H1 (cell line): ENCODE data around the gene SRMS.

Experiments
- CHD2 ChIP-seq: IDR thresholded peaks from 2 replicates; pipeline ENCODE4 v1.6.1; 2012; ENCODE audit warnings: low read length, improper control_type of control experiment
- CREB1 ChIP-seq: IDR thresholded peaks from 2 replicates; pipeline ENCODE4 v1.6.1; 2012; ENCODE audit warnings: inconsistent platforms
- EZH2 ChIP-seq: fragments of 200-600 bp; sonication (generic); IDR thresholded peaks from 2 replicates; pipeline ENCODE4 v1.7.1; 2012; ENCODE audit warnings: low read depth, mild to moderate bottlenecking, moderate library complexity, low read length, inconsistent platforms; ENCODE audit not compliant: severe bottlenecking
- GTF2F1 ChIP-seq: IDR thresholded peaks from 2 replicates; pipeline ENCODE4 v1.6.1; 2012; ENCODE audit warnings: low read depth, low read length, improper control_type of control experiment, borderline replicate concordance
- KDM1A ChIP-seq: fragments of 200-600, 300-600 bp; sonication (generic); IDR thresholded peaks from 2 replicates; pipeline ENCODE4 v1.7.1; 2016; ENCODE audit warnings: mild to moderate bottlenecking, low read length, borderline replicate concordance
- POLR2A ChIP-seq, 2 experiments: IDR thresholded peaks; 1 replicate in 1 of 2; 2 replicates in 1 of 2; pipeline ENCODE4 v1.6.1; 2011; ENCODE audit warnings: low read depth in 2 of 2, low read length in 2 of 2, mild to moderate bottlenecking in 2 of 2; ENCODE audit errors: control extremely low read depth in 1 of 2
- SP2 ChIP-seq: IDR thresholded peaks from 2 replicates; pipeline ENCODE4 v1.6.1; 2012; ENCODE audit warnings: mild to moderate bottlenecking, low read length, inconsistent platforms
- SP4 ChIP-seq: IDR thresholded peaks from 2 replicates; pipeline ENCODE4 v1.6.1; 2012; ENCODE audit warnings: low read length, inconsistent platforms
- TF ChIP-seq, protein P1 (sequence below), 3 experiments: IDR thresholded peaks; 1 replicate in 2 of 3; 2 replicates in 1 of 3; pipeline versions ENCODE4 v1.5.1 to v1.6.1; 2011; ENCODE audit warnings: low read length in 3 of 3, mild to moderate bottlenecking in 3 of 3, inconsistent platforms in 2 of 3, low read depth in 1 of 3, moderate library complexity in 1 of 3; ENCODE audit not compliant: insufficient read depth in 1 of 3; ENCODE audit errors: control extremely low read depth in 1 of 3
- TF ChIP-seq, protein P2 (sequence below): IDR thresholded peaks from 2 replicates; pipeline ENCODE4 v1.6.1; 2012; ENCODE audit warnings: inconsistent platforms

- no peak for TF ChIP-seq POLR2A (IDR thresholded peaks at IDR 0.05; ENCODE audit: control extremely low read depth in 1 of 2, low read depth in 2 of 2, low read length in 2 of 2)
- TF ChIP-seq, protein P1, sequence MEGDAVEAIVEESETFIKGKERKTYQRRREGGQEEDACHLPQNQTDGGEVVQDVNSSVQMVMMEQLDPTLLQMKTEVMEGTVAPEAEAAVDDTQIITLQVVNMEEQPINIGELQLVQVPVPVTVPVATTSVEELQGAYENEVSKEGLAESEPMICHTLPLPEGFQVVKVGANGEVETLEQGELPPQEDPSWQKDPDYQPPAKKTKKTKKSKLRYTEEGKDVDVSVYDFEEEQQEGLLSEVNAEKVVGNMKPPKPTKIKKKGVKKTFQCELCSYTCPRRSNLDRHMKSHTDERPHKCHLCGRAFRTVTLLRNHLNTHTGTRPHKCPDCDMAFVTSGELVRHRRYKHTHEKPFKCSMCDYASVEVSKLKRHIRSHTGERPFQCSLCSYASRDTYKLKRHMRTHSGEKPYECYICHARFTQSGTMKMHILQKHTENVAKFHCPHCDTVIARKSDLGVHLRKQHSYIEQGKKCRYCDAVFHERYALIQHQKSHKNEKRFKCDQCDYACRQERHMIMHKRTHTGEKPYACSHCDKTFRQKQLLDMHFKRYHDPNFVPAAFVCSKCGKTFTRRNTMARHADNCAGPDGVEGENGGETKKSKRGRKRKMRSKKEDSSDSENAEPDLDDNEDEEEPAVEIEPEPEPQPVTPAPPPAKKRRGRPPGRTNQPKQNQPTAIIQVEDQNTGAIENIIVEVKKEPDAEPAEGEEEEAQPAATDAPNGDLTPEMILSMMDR (IDR thresholded peaks at IDR 0.05; ENCODE audit: control extremely low read depth in 1 of 3, insufficient read depth in 1 of 3, low read depth in 1 of 3, low read length in 3 of 3), result no peak
- TF ChIP-seq GTF2F1, result no peak
- TF ChIP-seq, protein P2, sequence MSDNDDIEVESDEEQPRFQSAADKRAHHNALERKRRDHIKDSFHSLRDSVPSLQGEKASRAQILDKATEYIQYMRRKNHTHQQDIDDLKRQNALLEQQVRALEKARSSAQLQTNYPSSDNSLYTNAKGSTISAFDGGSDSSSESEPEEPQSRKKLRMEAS, result 0 out of 2 replicates have a peak, but pooled peaks have one; percentile 33
- TF ChIP-seq CREB1, result no peak
- TF ChIP-seq EZH2, result no peak
- TF ChIP-seq SP4, result no peak
- no peak for TF ChIP-seq KDM1A
- TF ChIP-seq CHD2, result no peak
- TF ChIP-seq SP2, result no peak
Measured at GRCh38 chr20:63534831-63535651, 12.5 kb downstream of the SRMS start.
